K562 (cell line): Measurements from ENCODE around the gene OR52K1. TPM values are rescaled to one million over a fixed set of nuclear protein-coding genes. Genes with fewer than 3 reads are reported as not detected.

Experiments
- ATAC-seq: fragments of 200-7000 bp; cut with Tn5 transposase; 3 replicates; pipeline ENCODE4 v1.9.1; 2020; ENCODE audit warnings: moderate library complexity
- BruUV-seq: library from RNA; stranded (reverse); fragments of 400-500 nt; replicated peaks from 2 replicates; lab custom pipeline; 2021; lab: Mats Ljungman, UMichigan
- CTCF ChIA-PET: fragments of 300-600 bp; formaldehyde crosslinking; extraction: SDS; loops from one replicate; lab custom pipeline; 2021; ENCODE audit warnings: low intra/inter-chr PET ratio; lab: Yijun Ruan, JAX
- POLR2A ChIA-PET: fragments of 300-600, 350-650 bp; sonication (Branson Sonifier 250); formaldehyde crosslinking; extraction: SDS; loops from one replicate; lab custom pipeline; 2021; ENCODE audit warnings: antibody characterized with exemption, inconsistent platforms; lab: Yijun Ruan, JAX
- DNase-seq, 4 experiments: peaks; one replicate each; pipeline versions ENCODE4 v3.0.0 to v3.0.0-alpha.2; 2011 to 2018; ENCODE audit warnings: low spot score in 3 of 4, mixed read lengths in 3 of 4; ENCODE audit errors: extremely low read depth in 1 of 4
- FAIRE-seq: peaks from 2 replicates; lab custom pipeline; 2011; peaks lifted over from hg19 to GRCh38; lab: Jason Lieb, UNC
- H2AFZ ChIP-seq: 2 replicates; pipeline ENCODE4 v1.6.0; 2011; ENCODE audit warnings: low read depth, low read length, control low read depth, inconsistent platforms
- H3K27ac ChIP-seq: fragments of 200-600 bp; 3 replicates; pipeline ENCODE4 v1.8.0; 2011; ENCODE audit warnings: low read depth, mild to moderate bottlenecking, control low read depth, inconsistent platforms, low read length, moderate library complexity, mixed read lengths; ENCODE audit errors: extremely low read depth
- H3K27me3 ChIP-seq, 2 experiments: fragments of 300-600 bp in 1 of 2; 2 replicates in 1 of 2; 3 replicates in 1 of 2; pipeline versions ENCODE4 v1.6.0 to v1.8.0; 2011; ENCODE audit warnings: inconsistent platforms in 2 of 2, low read length in 2 of 2, mild to moderate bottlenecking in 1 of 2, mixed read lengths in 1 of 2, moderate library complexity in 1 of 2; ENCODE audit not compliant: control insufficient read depth in 2 of 2, insufficient read depth in 2 of 2
- H3K36me3 ChIP-seq: fragments of 300-600 bp; 3 replicates; pipeline ENCODE4 v1.8.0; 2011; ENCODE audit warnings: mild to moderate bottlenecking, low read length, inconsistent platforms; ENCODE audit not compliant: control insufficient read depth, insufficient read depth
- H3K4me1 ChIP-seq, 2 experiments: fragments of 200-600 bp in 1 of 2; replicated peaks in 1 of 2; 2 replicates in 1 of 2; 3 replicates in 1 of 2; pipeline versions ENCODE4 v1.5.1 to v1.8.0; 2011; ENCODE audit warnings: inconsistent platforms in 2 of 2, low read length in 2 of 2, mild to moderate bottlenecking in 1 of 2, mixed read lengths in 1 of 2, moderate library complexity in 1 of 2; ENCODE audit not compliant: control insufficient read depth in 2 of 2, insufficient read depth in 2 of 2
- H3K4me2 ChIP-seq: 2 replicates; pipeline ENCODE4 v1.6.1; 2011; ENCODE audit warnings: low read length, control low read depth, inconsistent platforms, mixed read lengths; ENCODE audit not compliant: insufficient read depth
- H3K4me3 ChIP-seq: fragments of 200-600 bp; sonication (generic), shearing (Covaris generic); 2 replicates; pipeline ENCODE4 v1.5.1; 2016; ENCODE audit warnings: control low read depth, inconsistent platforms
- H3K79me2 ChIP-seq: fragments of 200-600 bp; 3 replicates; pipeline ENCODE4 v1.8.0; 2011; ENCODE audit warnings: low read length, inconsistent platforms; ENCODE audit not compliant: control insufficient read depth, insufficient read depth
- H3K9ac ChIP-seq, 2 experiments: 2 replicates each; pipeline versions ENCODE4 v1.6.0 to v1.6.1; 2011; ENCODE audit warnings: low read depth in 2 of 2, low read length in 2 of 2, control low read depth in 1 of 2, inconsistent platforms in 1 of 2, mild to moderate bottlenecking in 1 of 2, mixed read lengths in 1 of 2; ENCODE audit not compliant: insufficient read depth in 1 of 2
- H3K9me1 ChIP-seq: one replicate; pipeline ENCODE4 v1.6.0; 2011; ENCODE audit warnings: inconsistent platforms, mild to moderate bottlenecking, low read length, moderate library complexity; ENCODE audit not compliant: control insufficient read depth, insufficient read depth
- H3K9me3 ChIP-seq: replicated peaks from 2 replicates; pipeline ENCODE4 v1.5.1; 2011; ENCODE audit warnings: low read depth, low read length, inconsistent platforms; ENCODE audit not compliant: control insufficient read depth, insufficient read depth
- H4K20me1 ChIP-seq: replicated peaks from 2 replicates; pipeline ENCODE4 v1.6.1; 2011; ENCODE audit warnings: low read length, inconsistent platforms, mixed read lengths; ENCODE audit not compliant: control insufficient read depth, insufficient read depth
- CREM ChIP-seq: IDR thresholded peaks from 2 replicates; pipeline ENCODE4 v1.6.1; 2014; ENCODE audit warnings: antibody characterized with exemption, low read depth
- DIDO1 ChIP-seq: fragments of 450-650 bp; IDR thresholded peaks from 2 replicates; pipeline ENCODE4 v1.6.1; 2016; ENCODE audit warnings: low read depth, missing biosample characterization, missing genetic modification characterization
- FOXP4 ChIP-seq: sonication (generic); formaldehyde crosslinking; IDR thresholded peaks from 2 replicates; pipeline ENCODE4 v1.8.0; 2022; ENCODE audit warnings: mild to moderate bottlenecking, missing genetic modification reagents, borderline replicate concordance
- GABPB2 ChIP-seq: fragments of 250-450 bp; sonication (Bioruptor Pico); conservative IDR thresholded peaks from 2 replicates; pipeline ENCODE4 v1.5.1; 2021; ENCODE audit warnings: mild to moderate bottlenecking
- HMBOX1 ChIP-seq: sonication (generic); IDR thresholded peaks from 2 replicates; pipeline ENCODE4 v1.6.1; 2016
- HOXB6 ChIP-seq: fragments of 250-450 bp; sonication (Bioruptor Pico); IDR thresholded peaks from 2 replicates; pipeline ENCODE4 v1.5.1; 2022; ENCODE audit warnings: mild to moderate bottlenecking, borderline replicate concordance
- KLF6 ChIP-seq: fragments of 250-450 bp; sonication (Bioruptor Pico); IDR thresholded peaks from 2 replicates; pipeline ENCODE4 v1.4.0; 2020; ENCODE audit warnings: mild to moderate bottlenecking, moderate library complexity, borderline replicate concordance
- ZNF12 ChIP-seq: sonication (generic); formaldehyde crosslinking; IDR thresholded peaks from 2 replicates; pipeline ENCODE4 v1.4.0; 2020; ENCODE audit warnings: mild to moderate bottlenecking, missing genetic modification reagents
- ZNF274 ChIP-seq: IDR thresholded peaks from 2 replicates; pipeline ENCODE4 v1.6.1; 2011; ENCODE audit warnings: low read depth, mild to moderate bottlenecking, low read length, moderate library complexity, borderline replicate concordance
- ZNF639 ChIP-seq, 2 experiments: fragments of 200-800 bp in 1 of 2; sonication (Bioruptor generic) in 1 of 2; sonication (generic) in 1 of 2; formaldehyde crosslinking in 1 of 2; IDR thresholded peaks in 1 of 2; conservative IDR thresholded peaks in 1 of 2; 2 replicates each; pipeline versions ENCODE4 v1.5.0 to v1.6.1; 2016 to 2020; ENCODE audit warnings: missing compliant biosample characterization in 1 of 2, missing genetic modification characterization in 1 of 2, missing genetic modification reagents in 1 of 2
- WGBS: fragments of 100-300 bp; shearing (Covaris generic); methylation state at CpG from one replicate; pipeline ENCODE4 v1.1.6; 2016; ENCODE audit warnings: low coverage, mixed read lengths; ENCODE audit not compliant: insufficient coverage; ENCODE audit errors: missing lambda C conversion rate; 5-methylcytosine and 5-hydroxymethylcytosine counted together
- in situ Hi-C: fragments of 300-500 bp; cut with MboI; formaldehyde crosslinking; loops from 4 replicates; pipeline ENCODE4 v1.15.0; 2018; ENCODE audit warnings: inconsistent platforms, mixed read lengths
- intact Hi-C: fragments of 100-400 bp; cut with micrococcal nuclease; formaldehyde crosslinking; loops from 2 replicates; pipeline ENCODE4 v1.14.2; 2022
- polyA plus RNA-seq, 8 experiments: library from polyadenylated mRNA; depleted of rRNA in 4 of 8; stranded (reverse) in 5 of 8; unstranded in 3 of 8; fragments of >200 nt; fragmentation: Nextera tagmentation in 2 of 8; fragmentation: Illumina TruSeq in 1 of 8; extraction: Ambion mirVana in 2 of 8; extraction: Trizol in 1 of 8; gene quantifications; 2 replicates each; pipeline versions ENCODE4 v1.2.1 to v1.2.3, GENCODE V29; 2011 to 2014; ENCODE audit warnings: inconsistent platforms in 1 of 8, missing spikeins in 1 of 8
- total RNA-seq, 7 experiments: library from RNA; depleted of rRNA in 6 of 7; stranded (reverse); fragments of >200 nt in 6 of 7; fragmentation: Illumina TruSeq in 2 of 7; extraction: Trizol in 2 of 7; gene quantifications; 2 replicates each; pipeline versions ENCODE4 v1.2.1 to v1.2.3, GENCODE V29; 2011 to 2021; ENCODE audit warnings: low replicate concordance in 1 of 7
- TF ChIP-seq, protein P1 (sequence below): fragments of 450-650 bp; IDR thresholded peaks from 2 replicates; pipeline ENCODE4 v1.6.1; 2017; ENCODE audit warnings: antibody characterized with exemption

OR52K1 gene
- total and polyA plus RNA-seq, 9 of the 15 experiments (the other 6 are each of a cell fraction or from before 2014, with no cell fraction given): not detected

- in situ Hi-C loops (loop anchor here (10.0 kb wide), 1 partner anchor 356 kb away; no protein-coding TSS in a partner anchor), intact Hi-C loops (no loop called here)
- no peaks in the 10 kb centered on the region for H3K9me3 ChIP-seq
- no TSS peak for BruUV-seq
- H3K79me2 ChIP-seq: no peaks in the 10 kb centered on the region
- no peaks in the 10 kb centered on the region for H3K4me1 ChIP-seq
- no peak overlapping the region for H3K27ac ChIP-seq
- H3K27me3 ChIP-seq: peaks cover 0 to 11% of the 10 kb centered on the region in 2 experiments; a peak in 2 of 5 replicates
- no peak for FAIRE-seq
- no peak for DNase-seq
- H3K9me1 ChIP-seq: no peaks in the 10 kb centered on the region
- H4K20me1 ChIP-seq: no peaks in the 10 kb centered on the region
- TF ChIP-seq ZNF12 (CRISPR knock-in tag) (no peak), HMBOX1 (no peak), FOXP4 (CRISPR knock-in tag) (no peak), KLF6 (no peak), CREM (no peak), GABPB2 (CRISPR knock-in tag) (no peak), ZNF274 (no peak), ZNF639 (CRISPR knock-in tag; conservative IDR thresholded peaks at IDR 0.05 in 1 of 2, IDR thresholded peaks at IDR 0.05 in 1 of 2) (no peak), DIDO1 (no peak), HOXB6 (CRISPR knock-in tag) (no peak)
- TF ChIP-seq, protein P1, sequence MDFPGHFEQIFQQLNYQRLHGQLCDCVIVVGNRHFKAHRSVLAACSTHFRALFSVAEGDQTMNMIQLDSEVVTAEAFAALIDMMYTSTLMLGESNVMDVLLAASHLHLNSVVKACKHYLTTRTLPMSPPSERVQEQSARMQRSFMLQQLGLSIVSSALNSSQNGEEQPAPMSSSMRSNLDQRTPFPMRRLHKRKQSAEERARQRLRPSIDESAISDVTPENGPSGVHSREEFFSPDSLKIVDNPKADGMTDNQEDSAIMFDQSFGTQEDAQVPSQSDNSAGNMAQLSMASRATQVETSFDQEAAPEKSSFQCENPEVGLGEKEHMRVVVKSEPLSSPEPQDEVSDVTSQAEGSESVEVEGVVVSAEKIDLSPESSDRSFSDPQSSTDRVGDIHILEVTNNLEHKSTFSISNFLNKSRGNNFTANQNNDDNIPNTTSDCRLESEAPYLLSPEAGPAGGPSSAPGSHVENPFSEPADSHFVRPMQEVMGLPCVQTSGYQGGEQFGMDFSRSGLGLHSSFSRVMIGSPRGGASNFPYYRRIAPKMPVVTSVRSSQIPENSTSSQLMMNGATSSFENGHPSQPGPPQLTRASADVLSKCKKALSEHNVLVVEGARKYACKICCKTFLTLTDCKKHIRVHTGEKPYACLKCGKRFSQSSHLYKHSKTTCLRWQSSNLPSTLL: no peak
- ATAC-seq: no peak
- H3K9ac ChIP-seq: no peak overlapping the region
- H3K36me3 ChIP-seq: no peaks in the 10 kb centered on the region
- no peak overlapping the region for H2AFZ ChIP-seq
- no peak overlapping the region for H3K4me2 ChIP-seq
- ChIA-PET CTCF (no interaction called here), POLR2A (no interaction called here)
- WGBS: 0% methylated on average over 1 of the region's 1 CpG
- no peak overlapping the region for H3K4me3 ChIP-seq
Measured at GRCh38 chr11:4541071-4541470, 58.6 kb downstream of the OR52K1 start.
